Transverse colon (tissue), 4 donors: Measurements from ENCODE around the gene C2orf49. TPM values are rescaled to one million over a fixed set of nuclear protein-coding genes. Genes with fewer than 3 reads are reported as not detected.

ENCODE experiments used
- DNase-seq: peaks from one replicate; pipeline ENCODE4 v3.0.0-alpha.2; 2019
- H3K27ac ChIP-seq, 4 donors: fragments of 200-600 bp; sonication (generic); 2 replicates each; pipeline ENCODE4 v1.5.1; 2016 to 2018; ENCODE audit warnings: inconsistent platforms in 4 of 4
- H3K27me3 ChIP-seq: fragments of 200-600 bp; sonication (generic); 2 replicates; pipeline ENCODE4 v1.5.1; 2017; ENCODE audit warnings: inconsistent platforms
- H3K36me3 ChIP-seq, 4 donors: fragments of 200-600 bp; sonication (generic); 2 replicates each; pipeline ENCODE4 v1.5.1; 2017 to 2019; ENCODE audit warnings: inconsistent platforms in 4 of 4
- H3K4me1 ChIP-seq, 4 donors: fragments of 200-600 bp; sonication (generic); 2 replicates each; pipeline ENCODE4 v1.5.1; 2017 to 2020; ENCODE audit warnings: inconsistent platforms in 4 of 4
- H3K4me3 ChIP-seq, 4 donors: fragments of 200-600 bp; sonication (generic); 1 replicate in 1 of 4; 2 replicates in 3 of 4; pipeline versions ENCODE4 v1.5.1 to v1.6.1; 2017 to 2019; ENCODE audit warnings: inconsistent platforms in 4 of 4
- H3K9me3 ChIP-seq, 2 donors: fragments of 200-600 bp; sonication (generic); 2 replicates each; pipeline ENCODE4 v1.5.1; 2017 to 2019; ENCODE audit warnings: inconsistent platforms in 2 of 2
- EP300 ChIP-seq: sonication (generic); formaldehyde crosslinking; IDR thresholded peaks from one replicate; pipeline ENCODE4 v1.6.1; 2017; ENCODE audit warnings: antibody characterized with exemption, low read depth
- POLR2A ChIP-seq: fragments of 450-650 bp; IDR thresholded peaks from one replicate; pipeline ENCODE4 v1.6.1; 2016; ENCODE audit warnings: antibody characterized with exemption, mild to moderate bottlenecking, moderate library complexity
- POLR2AphosphoS5 ChIP-seq, 3 donors: sonication (generic); formaldehyde crosslinking; IDR thresholded peaks; one replicate each; pipeline ENCODE4 v1.6.1; 2016; ENCODE audit warnings: antibody characterized with exemption in 3 of 3
- WGBS, 2 donors: methylation state at CpG; one replicate each; pipeline ENCODE4 v1.1.5; 2018; ENCODE audit warnings: low coverage in 1 of 2; 5-methylcytosine and 5-hydroxymethylcytosine counted together
- in situ Hi-C, 4 donors: fragments of 200-750 bp; cut with MboI; loops; one replicate each; pipeline versions ENCODE4 v1.15.0 to v1.15.1; 2017; ENCODE audit warnings: low sequenced_read_pairs in 3 of 4, low pct_ligation_motif_present in 1 of 4, low pct_unique_long_range_greater_than_20kb in 1 of 4
- intact Hi-C: fragments of 100-400 bp; cut with DNase I; formaldehyde crosslinking; loops from one replicate; pipeline ENCODE4 v1.15.1; 2023; ENCODE audit warnings: low total_unique reads
- total RNA-seq, 4 donors: library from RNA; depleted of rRNA; stranded (reverse); fragments of >200 nt; gene quantifications; one replicate each; pipeline ENCODE4 v1.1.0, GENCODE V29; 2016
- TF ChIP-seq, protein P1 (sequence below), 5 experiments: fragments of 200-600 bp in 3 of 5; fragments of 450-650 bp in 2 of 5; sonication (generic) in 3 of 5; IDR thresholded peaks; 1 replicate in 2 of 5; 2 replicates in 3 of 5; pipeline ENCODE4 v1.5.1; 2016 to 2017; ENCODE audit warnings: antibody characterized with exemption in 5 of 5, inconsistent platforms in 3 of 5, mild to moderate bottlenecking in 2 of 5, moderate library complexity in 1 of 5

Gene C2orf49
- total RNA-seq, 4 donors from 2014 or later, result 1.8 to 17.6 (median 14.5) TPM

GRCh38 chr2:105394951-105395611 is 57.7 kb downstream of the C2orf49 start:
- no peak for TF ChIP-seq POLR2AphosphoS5 (IDR thresholded peaks at IDR 0.05)
- no peak for TF ChIP-seq POLR2A
- TF ChIP-seq, protein P1, sequence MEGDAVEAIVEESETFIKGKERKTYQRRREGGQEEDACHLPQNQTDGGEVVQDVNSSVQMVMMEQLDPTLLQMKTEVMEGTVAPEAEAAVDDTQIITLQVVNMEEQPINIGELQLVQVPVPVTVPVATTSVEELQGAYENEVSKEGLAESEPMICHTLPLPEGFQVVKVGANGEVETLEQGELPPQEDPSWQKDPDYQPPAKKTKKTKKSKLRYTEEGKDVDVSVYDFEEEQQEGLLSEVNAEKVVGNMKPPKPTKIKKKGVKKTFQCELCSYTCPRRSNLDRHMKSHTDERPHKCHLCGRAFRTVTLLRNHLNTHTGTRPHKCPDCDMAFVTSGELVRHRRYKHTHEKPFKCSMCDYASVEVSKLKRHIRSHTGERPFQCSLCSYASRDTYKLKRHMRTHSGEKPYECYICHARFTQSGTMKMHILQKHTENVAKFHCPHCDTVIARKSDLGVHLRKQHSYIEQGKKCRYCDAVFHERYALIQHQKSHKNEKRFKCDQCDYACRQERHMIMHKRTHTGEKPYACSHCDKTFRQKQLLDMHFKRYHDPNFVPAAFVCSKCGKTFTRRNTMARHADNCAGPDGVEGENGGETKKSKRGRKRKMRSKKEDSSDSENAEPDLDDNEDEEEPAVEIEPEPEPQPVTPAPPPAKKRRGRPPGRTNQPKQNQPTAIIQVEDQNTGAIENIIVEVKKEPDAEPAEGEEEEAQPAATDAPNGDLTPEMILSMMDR (IDR thresholded peaks at IDR 0.05), result no peak
- no peak for TF ChIP-seq EP300
- peak overlapping the region in 1 of 4 donors; percentile 75 for H3K4me3 ChIP-seq
- H3K27ac ChIP-seq, result peak overlapping the region; percentile 85 to 95 (median 93)
- intact Hi-C loops, result loop anchor here (10.0 kb wide), 1 partner anchor 50 kb away; no protein-coding TSS in a partner anchor
- peak; percentile 5 for DNase-seq
- no peaks in the 10 kb centered on the region for H3K9me3 ChIP-seq
- in situ Hi-C loops, result no loop called here
- 59 to 84% methylated on average over 3 to 12 of the region's 12 CpGs for WGBS, 2 donors
- H3K27me3 ChIP-seq, result no peaks in the 10 kb centered on the region
- H3K36me3 ChIP-seq, result no peaks in the 10 kb centered on the region
- peaks cover 17 to 66% (median 32%) of the 10 kb centered on the region in 4 donors for H3K4me1 ChIP-seq

DNA sequence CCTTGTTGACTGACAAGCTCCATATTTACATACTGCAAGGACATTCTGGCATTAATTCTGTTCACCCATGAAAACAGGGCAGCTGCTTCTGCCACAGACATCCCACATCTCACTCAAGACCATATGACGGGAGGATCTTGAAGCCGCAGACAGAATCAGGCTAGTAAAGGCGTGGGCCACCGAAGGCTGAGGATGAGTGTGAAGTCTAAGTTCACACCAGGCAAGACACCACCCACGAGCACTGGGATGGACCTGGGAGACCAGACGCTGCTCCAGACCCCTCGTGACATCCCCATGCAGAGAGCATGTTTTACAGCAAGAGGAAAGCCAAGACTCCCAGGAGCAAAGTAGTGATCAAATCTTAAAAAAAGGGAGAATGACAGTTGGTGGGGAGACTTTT is 58.4 kb downstream of the C2orf49 start:
- Histone ChIP-seq H3K27me3 (no peaks in the 10 kb centered on the region), H3K4me3 (peak overlapping the region in 1 of 4 donors; percentile 75), H3K9me3 (no peaks in the 10 kb centered on the region), H3K27ac (peak overlapping the region; percentile 85 to 95 (median 93)), H3K36me3 (no peaks in the 10 kb centered on the region), H3K4me1 (peaks cover 15 to 61% (median 32%) of the 10 kb centered on the region in 4 donors)
- in situ Hi-C loops (no loop called here), intact Hi-C loops (loop anchor here (10.0 kb wide), 1 partner anchor 49 kb away; no protein-coding TSS in a partner anchor)
- WGBS, 2 donors, result 76 to 81% methylated on average over 5 to 7 of the region's 7 CpGs
- TF ChIP-seq POLR2A (no peak), EP300 (no peak), POLR2AphosphoS5 (IDR thresholded peaks at IDR 0.05) (no peak)
- TF ChIP-seq, protein P1 (IDR thresholded peaks at IDR 0.05), result no peak
- DNase-seq, result peak; percentile 8

GRCh38 chr2:105396254-105397024 is 59.1 kb downstream of the C2orf49 start:
- no peaks in the 10 kb centered on the region for H3K9me3 ChIP-seq
- H3K27ac ChIP-seq, result peak overlapping the region; percentile 85 to 95 (median 93)
- no peaks in the 10 kb centered on the region for H3K27me3 ChIP-seq
- TF ChIP-seq, protein P1 (IDR thresholded peaks at IDR 0.05), result no peak
- peak; percentile 17 to 66 (median 56) for TF ChIP-seq POLR2AphosphoS5 (IDR thresholded peaks at IDR 0.05)
- no peak for TF ChIP-seq POLR2A
- no peak for TF ChIP-seq EP300
- WGBS, 2 donors, result 56 to 75% methylated on average over 6 to 12 of the region's 12 CpGs
- DNase-seq, result peak; percentile 78
- in situ Hi-C loops, result no loop called here
- H3K4me1 ChIP-seq, result peaks cover 10 to 55% (median 26%) of the 10 kb centered on the region in 4 donors
- peak overlapping the region in 1 of 4 donors; percentile 75 for H3K4me3 ChIP-seq
- intact Hi-C loops, result loop anchor here (10.0 kb wide), 1 partner anchor 48 kb away; no protein-coding TSS in a partner anchor
- H3K36me3 ChIP-seq, result no peaks in the 10 kb centered on the region
